ENCODE results near the gene VPS13C.
"Not testable (repeated sequence)": the region's sequence is repeated elsewhere in the genome, so short reads cannot be mapped to it uniquely, and the experiment has no call there.

Gene VPS13C

GRCh38 chr15:62068810-62069167, 8.5 kb upstream of the VPS13C start:
- DNase-seq, result no peak

GRCh38 chr15:62068071-62068809, 8.0 kb upstream of the VPS13C start:
- DNase-seq, result no peak

DNA sequence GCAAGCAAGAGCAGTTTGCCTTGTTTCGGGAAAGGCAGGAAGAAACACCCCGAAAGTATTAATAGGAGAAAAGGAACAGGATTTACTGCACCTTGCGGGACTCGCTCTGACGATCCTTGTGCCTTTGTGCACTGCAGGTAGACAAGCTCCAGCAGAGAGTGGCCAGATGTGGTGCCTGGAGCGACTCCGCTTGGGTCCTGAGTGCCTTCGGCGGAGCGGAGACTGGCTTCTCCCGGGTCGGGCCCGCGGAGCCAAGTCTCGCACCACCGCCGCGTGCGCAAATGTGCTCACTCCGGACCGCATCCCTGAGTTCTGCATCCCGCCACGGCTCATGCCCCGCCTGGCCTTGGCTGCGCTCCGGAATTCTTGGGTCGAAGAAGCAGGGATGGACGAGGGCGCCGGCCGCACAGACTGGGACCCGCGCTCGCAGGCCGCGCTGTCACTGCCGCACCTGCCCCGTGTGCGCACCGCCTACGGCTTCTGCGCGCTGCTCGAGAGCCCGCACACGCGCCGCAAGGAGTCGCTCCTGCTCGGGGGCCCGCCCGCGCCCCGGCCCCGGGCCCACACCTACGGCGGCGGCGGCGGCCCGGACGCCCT, 7.3 kb upstream of the VPS13C start:
- DNase-seq, result no peak

- no peak for DNase-seq
These were observed 6.6 kb upstream of the VPS13C start, which contains the start of gene C2CD4A for GRCh38 chr15:62066663-62067447. Gene C2CD4A (plus strand): TSS chr15:62066977. CDS start chr15:62067614, 637 bp downstream.

GRCh38 chr15:62063825-62064635, 3.8 kb upstream of the VPS13C start:
- no peak for DNase-seq

DNA sequence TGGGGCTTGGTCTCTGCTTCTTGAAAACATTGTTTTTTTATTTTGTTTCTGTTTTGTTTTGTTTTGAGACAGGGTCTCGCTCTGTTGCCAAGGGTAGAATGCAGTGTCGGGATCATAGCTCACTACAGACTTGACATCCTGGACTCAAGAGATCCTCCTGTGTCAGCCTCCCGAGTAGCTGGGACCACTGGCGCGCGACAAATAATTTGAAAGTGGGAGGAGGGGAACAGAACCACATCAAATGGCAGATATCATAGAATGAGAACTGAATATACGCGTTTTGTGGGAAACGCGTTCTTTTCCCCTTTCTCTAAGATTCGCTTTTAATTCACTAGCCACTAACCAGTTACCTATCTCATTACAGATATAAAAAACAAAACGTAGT, 641 bp upstream of the VPS13C start:
- no peak for DNase-seq

- DNase-seq, result no peak
These were observed 483 bp downstream of the VPS13C start for GRCh38 chr15:62059816-62060112.

- DNase-seq, result no peak
These were observed 985 bp downstream of the VPS13C start for GRCh38 chr15:62059108-62059815.

- no peak for DNase-seq
These were observed 1.8 kb downstream of the VPS13C start for GRCh38 chr15:62058327-62059028.

DNA sequence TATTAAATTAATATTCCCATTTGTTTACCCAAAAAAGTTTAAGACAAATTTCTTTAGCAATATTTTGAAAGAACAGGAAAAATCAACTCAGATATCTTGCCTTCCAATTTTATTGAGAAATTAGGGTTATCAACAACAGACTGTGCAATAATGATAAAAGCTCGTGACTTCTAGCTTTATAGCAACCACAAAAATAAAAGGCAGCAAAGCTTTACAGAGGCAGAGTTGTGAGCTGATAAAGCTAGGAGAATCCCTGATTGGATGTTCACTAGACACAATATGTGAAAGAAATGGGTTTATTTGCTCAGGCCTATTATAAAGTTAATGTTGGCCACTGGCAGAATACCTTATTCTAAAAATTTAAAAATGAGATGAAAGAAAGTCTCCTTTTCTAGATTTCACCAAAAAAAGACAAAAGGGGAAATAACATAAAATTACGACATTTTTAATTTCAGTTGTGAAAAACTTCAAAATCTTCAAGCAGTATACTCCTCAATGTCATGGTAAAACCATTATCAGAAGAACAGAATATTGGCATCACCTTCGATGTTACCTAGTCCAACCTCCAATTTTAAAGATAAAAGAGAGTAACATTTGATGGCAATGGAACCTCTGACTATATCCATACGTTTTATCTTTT, 2.8 kb downstream of the VPS13C start:
- no peak for DNase-seq

- DNase-seq, result no peak
These were observed 5.3 kb downstream of the VPS13C start for GRCh38 chr15:62054979-62055378.

GRCh38 chr15:62053439-62054085, 6.7 kb downstream of the VPS13C start:
- no peak for DNase-seq

- no peak for DNase-seq
These were observed 7.5 kb downstream of the VPS13C start for GRCh38 chr15:62052713-62053112.

- DNase-seq, result no peak
These were observed 9.1 kb downstream of the VPS13C start for GRCh38 chr15:62051166-62051565.

DNA sequence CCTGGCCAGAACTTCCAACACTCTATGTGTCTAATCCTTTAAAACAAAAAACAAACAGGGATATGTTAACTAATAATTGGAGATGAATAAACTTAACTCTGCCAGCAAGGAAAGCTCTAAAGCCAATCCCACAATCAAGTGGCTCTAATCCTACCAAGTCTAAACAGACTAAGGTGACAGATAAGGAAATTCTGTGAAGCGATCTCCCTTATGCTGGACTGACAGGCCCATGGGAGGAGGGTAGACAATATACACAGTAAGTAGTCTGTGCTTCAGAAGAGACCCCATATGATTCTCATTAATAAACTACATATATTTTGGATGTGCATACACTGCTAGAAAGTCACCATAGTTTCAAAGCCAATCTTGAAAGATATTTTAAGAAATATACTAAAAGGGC, 10.1 kb downstream of the VPS13C start:
- DNase-seq, result no peak

GRCh38 chr15:62048254-62048653, 12.0 kb downstream of the VPS13C start:
- DNase-seq, result not testable (repeated sequence)

DNA sequence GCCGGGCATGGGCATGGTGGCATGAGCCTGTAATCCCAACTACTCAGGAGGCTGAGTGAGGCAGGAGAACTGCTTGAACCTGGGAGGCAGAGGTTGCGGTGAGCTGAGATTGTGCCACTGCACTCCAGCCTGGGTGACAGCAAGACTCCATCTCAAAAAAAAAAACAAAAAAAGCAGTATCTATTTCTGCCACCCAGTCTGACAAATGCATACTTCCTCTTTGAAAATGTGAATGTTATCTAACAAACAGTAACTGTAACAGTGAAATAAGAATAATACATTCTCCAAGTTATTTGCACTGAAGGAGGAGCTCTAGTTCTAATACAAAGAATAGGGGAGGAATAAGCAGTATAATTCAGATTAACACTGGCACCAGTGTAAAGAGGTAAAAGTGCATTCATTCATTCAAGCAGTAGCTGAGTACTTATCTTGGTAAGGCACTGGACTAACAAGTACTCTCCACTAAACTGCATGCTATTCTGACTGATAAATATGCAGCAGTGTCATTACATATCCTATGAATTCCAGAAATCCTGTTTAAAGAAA, 12.9 kb downstream of the VPS13C start:
- no peak for DNase-seq

DNA sequence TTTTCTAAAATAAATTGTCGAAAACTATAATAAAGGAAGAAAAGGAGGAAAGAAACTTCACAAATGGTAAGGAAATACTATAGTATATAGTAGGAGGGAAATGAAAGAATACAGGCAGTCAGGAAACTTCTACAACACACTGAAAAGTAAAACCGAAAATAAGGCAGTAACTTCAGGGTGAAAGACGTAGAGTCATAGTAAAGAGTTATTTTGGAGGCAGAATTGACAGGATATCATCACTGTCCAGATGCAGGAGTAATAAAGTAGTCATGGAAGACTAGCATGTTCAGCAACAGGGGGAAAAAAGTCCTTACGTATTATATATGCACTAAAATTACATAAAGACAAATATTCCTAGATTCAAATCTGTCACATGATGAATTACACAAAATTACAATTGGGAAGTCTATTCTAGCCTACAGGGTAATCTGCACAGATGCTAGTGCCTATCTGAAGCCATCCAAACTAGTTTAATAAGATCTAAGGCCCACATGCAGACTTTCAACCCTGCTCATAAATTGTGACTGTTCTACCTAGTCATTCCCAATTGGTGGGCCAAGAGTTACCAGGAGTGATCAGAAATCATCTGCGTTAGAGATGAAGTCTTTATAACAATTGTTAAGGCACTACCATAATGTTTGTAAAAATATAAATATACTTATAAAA, 14.0 kb downstream of the VPS13C start:
- no peak for DNase-seq

DNA sequence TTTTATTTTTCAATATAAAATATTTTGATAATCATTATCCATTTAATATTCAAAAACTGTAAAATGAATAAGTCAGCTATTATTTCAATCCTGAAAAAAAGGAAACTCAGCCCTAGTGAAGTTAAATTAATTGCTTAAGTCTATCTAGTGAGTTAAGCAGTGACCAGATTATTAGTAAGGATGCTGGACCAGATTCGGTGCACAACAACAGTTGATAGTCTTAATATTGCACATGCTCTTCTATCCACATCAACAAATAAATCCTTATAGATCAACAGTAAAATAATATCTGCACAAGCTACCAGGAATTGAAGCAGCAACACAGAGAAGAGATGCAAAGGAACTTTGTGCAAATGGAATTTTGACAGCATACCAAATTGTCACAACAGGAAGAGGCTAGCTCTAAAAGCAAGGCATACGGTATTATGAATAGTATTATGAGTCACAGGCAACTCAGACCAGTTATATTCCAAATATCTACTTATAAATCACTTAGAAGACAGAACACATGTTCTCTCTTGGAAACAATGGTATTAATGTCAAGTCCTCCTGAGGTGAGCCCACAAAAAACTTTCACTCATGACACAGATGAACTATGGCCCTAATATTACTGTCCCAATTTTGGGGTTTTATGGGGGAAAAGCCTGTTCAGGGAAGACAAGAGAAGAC, 24.9 kb downstream of the VPS13C start:
- no peak for DNase-seq

- DNase-seq, result no peak
These were observed 32.3 kb downstream of the VPS13C start for GRCh38 chr15:62027916-62028315.

Measured in NCI-H446 (cell line).